Caco-2 (cell line): ENCODE measurements around the gene CREB5. TPM values are rescaled to one million over a fixed set of nuclear protein-coding genes. Genes with fewer than 3 reads are reported as not detected.

Experiments
- BruUV-seq: library from RNA; stranded (reverse); fragments of 400-500 nt; replicated peaks from 2 replicates; lab custom pipeline; 2021; lab: Mats Ljungman, UMichigan
- CTCF ChIA-PET: fragments of 300-600 bp; sonication (Branson Sonifier 250); formaldehyde crosslinking; loops from one replicate; lab custom pipeline; 2022; ENCODE audit warnings: antibody characterized with exemption; lab: Charles Lee
- POLR2A ChIA-PET: fragments of 300-600 bp; sonication (Branson Sonifier 250); formaldehyde crosslinking; loops from one replicate; lab custom pipeline; 2022; ENCODE audit warnings: antibody characterized with exemption; lab: Charles Lee
- DNase-seq, 2 experiments: peaks; one replicate each; pipeline versions ENCODE4 v3.0.0 to v3.0.0-alpha.2; 2020 to 2022
- H3K27me3 ChIP-seq: replicated peaks from 2 replicates; pipeline ENCODE4 v1.6.0; 2011; ENCODE audit warnings: low read length; ENCODE audit not compliant: control insufficient read depth, insufficient read depth
- H3K36me3 ChIP-seq: 2 replicates; pipeline ENCODE4 v1.5.1; 2011; ENCODE audit warnings: low read length; ENCODE audit not compliant: control insufficient read depth, insufficient read depth
- H3K4me1 ChIP-seq: fragments of 250-450 bp; sonication (Bioruptor Pico); 2 replicates; pipeline ENCODE4 v1.5.1; 2020; ENCODE audit warnings: mild to moderate bottlenecking
- H3K4me3 ChIP-seq: 2 replicates; pipeline ENCODE4 v1.5.1; 2011; ENCODE audit warnings: low read depth, mild to moderate bottlenecking, control low read depth, low read length
- H3K9me3 ChIP-seq: fragments of 250-450 bp; sonication (Bioruptor Pico); 2 replicates; pipeline ENCODE4 v1.5.1; 2020; ENCODE audit warnings: mild to moderate bottlenecking, moderate library complexity
- H3K27ac Mint-ChIP-seq: one replicate; pipeline ENCODE4 v1.8.0; 2022; ENCODE audit warnings: mixed read lengths; ENCODE audit not compliant: unreplicated experiment
- H3K27me3 Mint-ChIP-seq: one replicate; pipeline ENCODE4 v1.8.0; 2022; ENCODE audit warnings: mixed read lengths; ENCODE audit not compliant: insufficient read depth, unreplicated experiment
- H3K36me3 Mint-ChIP-seq: one replicate; pipeline ENCODE4 v1.8.0; 2022; ENCODE audit warnings: mild to moderate bottlenecking, mixed read lengths; ENCODE audit not compliant: insufficient read depth, unreplicated experiment
- H3K4me1 Mint-ChIP-seq: one replicate; pipeline ENCODE4 v1.8.0; 2022; ENCODE audit warnings: low read depth, mixed read lengths; ENCODE audit not compliant: unreplicated experiment
- H3K4me3 Mint-ChIP-seq: one replicate; pipeline ENCODE4 v1.8.0; 2022; ENCODE audit warnings: mild to moderate bottlenecking, moderate library complexity, mixed read lengths; ENCODE audit not compliant: unreplicated experiment
- H3K9me3 Mint-ChIP-seq: one replicate; pipeline ENCODE4 v1.8.0; 2022; ENCODE audit warnings: mixed read lengths; ENCODE audit not compliant: unreplicated experiment
- intact Hi-C: fragments of 100-400 bp; cut with micrococcal nuclease; formaldehyde crosslinking; loops from one replicate; pipeline ENCODE4 v1.10.0; 2022; ENCODE audit not compliant: unreplicated experiment
- total RNA-seq: library from RNA; stranded (reverse); gene quantifications from 2 replicates; pipeline ENCODE4 v1.2.3, GENCODE V29; 2022
- TF ChIP-seq, protein P1 (sequence below), 2 experiments: fragments of 200-600 bp in 1 of 2; IDR thresholded peaks; 1 replicate in 1 of 2; 2 replicates in 1 of 2; pipeline versions ENCODE4 v1.5.1 to v1.8.0; 2011 to 2022; ENCODE audit warnings: antibody characterized with exemption in 1 of 2, control low read depth in 1 of 2, inconsistent platforms in 1 of 2, low read depth in 1 of 2, low read length in 1 of 2, mild to moderate bottlenecking in 1 of 2, moderate library complexity in 1 of 2; ENCODE audit not compliant: insufficient read depth in 1 of 2, severe bottlenecking in 1 of 2, unreplicated experiment in 1 of 2

CREB5 gene
- total RNA-seq, 1 experiment from 2014 or later, result 9.1 TPM

GRCh38 chr7:28532181-28532580 lies 119.9 kb downstream of the CREB5 start:
- no peak overlapping the region for H3K27ac Mint-ChIP-seq
- H3K4me3 Mint-ChIP-seq, result no peak overlapping the region
- H3K9me3 ChIP-seq, result no peaks in the 10 kb centered on the region
- no peaks in the 10 kb centered on the region for H3K9me3 Mint-ChIP-seq
- intact Hi-C loops, result loop anchor here (10.0 kb wide), 1 partner anchor 57 kb away; no protein-coding TSS in a partner anchor
- TF ChIP-seq, protein P1, sequence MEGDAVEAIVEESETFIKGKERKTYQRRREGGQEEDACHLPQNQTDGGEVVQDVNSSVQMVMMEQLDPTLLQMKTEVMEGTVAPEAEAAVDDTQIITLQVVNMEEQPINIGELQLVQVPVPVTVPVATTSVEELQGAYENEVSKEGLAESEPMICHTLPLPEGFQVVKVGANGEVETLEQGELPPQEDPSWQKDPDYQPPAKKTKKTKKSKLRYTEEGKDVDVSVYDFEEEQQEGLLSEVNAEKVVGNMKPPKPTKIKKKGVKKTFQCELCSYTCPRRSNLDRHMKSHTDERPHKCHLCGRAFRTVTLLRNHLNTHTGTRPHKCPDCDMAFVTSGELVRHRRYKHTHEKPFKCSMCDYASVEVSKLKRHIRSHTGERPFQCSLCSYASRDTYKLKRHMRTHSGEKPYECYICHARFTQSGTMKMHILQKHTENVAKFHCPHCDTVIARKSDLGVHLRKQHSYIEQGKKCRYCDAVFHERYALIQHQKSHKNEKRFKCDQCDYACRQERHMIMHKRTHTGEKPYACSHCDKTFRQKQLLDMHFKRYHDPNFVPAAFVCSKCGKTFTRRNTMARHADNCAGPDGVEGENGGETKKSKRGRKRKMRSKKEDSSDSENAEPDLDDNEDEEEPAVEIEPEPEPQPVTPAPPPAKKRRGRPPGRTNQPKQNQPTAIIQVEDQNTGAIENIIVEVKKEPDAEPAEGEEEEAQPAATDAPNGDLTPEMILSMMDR (IDR thresholded peaks at IDR 0.05; ENCODE audit: insufficient read depth in 1 of 2, low read depth in 1 of 2, low read length in 1 of 2, severe bottlenecking in 1 of 2, unreplicated experiment in 1 of 2), result no peak
- ChIA-PET POLR2A (no interaction called here), CTCF (no interaction called here)
- H3K36me3 ChIP-seq, result no peaks in the 10 kb centered on the region
- no peaks in the 10 kb centered on the region for H3K36me3 Mint-ChIP-seq
- no peaks in the 10 kb centered on the region for H3K27me3 Mint-ChIP-seq
- H3K4me1 ChIP-seq, result peaks cover 27% of the 10 kb centered on the region
- no peak overlapping the region for H3K4me3 ChIP-seq
- H3K4me1 Mint-ChIP-seq, result peaks cover 28% of the 10 kb centered on the region
- no peaks in the 10 kb centered on the region for H3K27me3 ChIP-seq
- no TSS peak for BruUV-seq
- no peak for DNase-seq

DNA sequence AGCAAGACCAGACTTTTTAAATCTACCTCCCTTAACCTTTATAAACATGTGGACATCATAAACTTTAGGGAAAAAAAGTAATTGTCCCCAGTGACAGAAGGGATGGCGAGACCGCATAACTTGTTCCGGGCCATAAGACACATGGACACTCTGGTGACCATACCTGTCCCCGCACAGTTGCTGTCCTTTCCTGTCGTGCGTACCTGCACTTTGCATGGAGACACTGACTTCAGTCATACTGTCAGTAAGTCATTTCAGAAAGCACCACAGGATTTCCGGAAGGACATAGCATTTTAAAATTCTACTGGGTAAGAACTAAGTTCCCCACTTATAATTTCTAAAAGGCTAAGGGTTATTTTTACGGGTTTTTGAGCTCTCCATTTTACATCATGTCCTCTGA lies 120.9 kb downstream of the CREB5 start:
- H3K36me3 ChIP-seq, result no peaks in the 10 kb centered on the region
- H3K27me3 ChIP-seq, result no peaks in the 10 kb centered on the region
- POLR2A ChIA-PET, result no interaction called here
- intact Hi-C loops, result loop anchor here (10.0 kb wide), 1 partner anchor 58 kb away; no protein-coding TSS in a partner anchor
- Mint-ChIP-seq H3K27ac (no peak overlapping the region), H3K27me3 (no peaks in the 10 kb centered on the region), H3K36me3 (no peaks in the 10 kb centered on the region), H3K9me3 (no peaks in the 10 kb centered on the region), H3K4me3 (no peak overlapping the region), H3K4me1 (peaks cover 28% of the 10 kb centered on the region)
- no TSS peak for BruUV-seq
- TF ChIP-seq, protein P1 (IDR thresholded peaks at IDR 0.05; ENCODE audit: insufficient read depth in 1 of 2, low read depth in 1 of 2, low read length in 1 of 2, severe bottlenecking in 1 of 2, unreplicated experiment in 1 of 2), result no peak
- peaks cover 27% of the 10 kb centered on the region for H3K4me1 ChIP-seq
- no peak overlapping the region for H3K4me3 ChIP-seq
- no peak for DNase-seq
- CTCF ChIA-PET, result no interaction called here
- no peaks in the 10 kb centered on the region for H3K9me3 ChIP-seq

DNA sequence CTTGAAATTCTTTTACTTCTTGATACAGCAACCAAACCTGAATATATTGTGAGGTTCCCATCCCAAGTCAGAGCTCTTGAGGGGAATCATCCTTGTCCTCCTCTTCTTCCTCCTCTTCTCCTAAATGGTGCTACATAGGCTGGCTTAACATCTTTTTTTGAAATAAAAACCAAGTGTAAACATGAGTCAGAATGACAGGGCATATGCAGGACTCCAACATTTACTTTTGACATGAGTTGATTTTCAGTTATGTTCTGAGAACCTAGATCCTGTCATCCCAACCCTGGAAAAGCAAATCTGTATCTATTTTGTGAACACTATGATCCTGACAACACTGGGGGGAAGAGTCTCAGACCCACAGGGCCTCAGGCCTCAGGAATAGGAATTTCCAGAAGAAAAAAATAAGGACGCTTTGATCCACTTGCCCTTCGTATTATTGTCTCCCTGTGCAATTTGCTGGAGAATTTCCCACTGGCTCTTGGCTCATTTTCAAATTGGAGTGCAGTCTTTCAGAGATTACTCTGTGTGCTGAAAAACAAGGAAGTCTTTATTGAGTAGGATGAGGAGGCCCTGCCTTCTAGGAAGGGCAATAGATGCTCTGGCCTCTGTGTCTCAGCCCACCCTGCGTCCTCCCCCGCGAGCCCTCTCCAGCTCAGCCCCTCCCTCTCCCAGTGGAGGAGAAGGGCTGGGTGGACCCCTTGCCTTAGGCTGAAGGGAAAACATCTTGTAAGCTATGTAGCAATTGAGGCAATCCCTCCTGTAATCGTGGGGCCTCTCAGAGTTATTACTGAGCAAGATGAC lies 121.6 kb downstream of the CREB5 start:
- no peaks in the 10 kb centered on the region for H3K27me3 Mint-ChIP-seq
- ChIA-PET POLR2A (no interaction called here), CTCF (no interaction called here)
- no peak overlapping the region for H3K4me3 ChIP-seq
- no peak for DNase-seq
- TF ChIP-seq, protein P1 (IDR thresholded peaks at IDR 0.05; ENCODE audit: insufficient read depth in 1 of 2, low read depth in 1 of 2, low read length in 1 of 2, severe bottlenecking in 1 of 2, unreplicated experiment in 1 of 2), result no peak
- no peaks in the 10 kb centered on the region for H3K9me3 ChIP-seq
- H3K27ac Mint-ChIP-seq, result no peak overlapping the region
- no peaks in the 10 kb centered on the region for H3K27me3 ChIP-seq
- intact Hi-C loops, result loop anchor here (10.0 kb wide), 1 partner anchor 59 kb away; no protein-coding TSS in a partner anchor
- H3K4me1 Mint-ChIP-seq, result peaks cover 28% of the 10 kb centered on the region
- no peaks in the 10 kb centered on the region for H3K9me3 Mint-ChIP-seq
- no peak overlapping the region for H3K4me3 Mint-ChIP-seq
- no peaks in the 10 kb centered on the region for H3K36me3 ChIP-seq
- no TSS peak for BruUV-seq
- peaks cover 27% of the 10 kb centered on the region for H3K4me1 ChIP-seq
- no peaks in the 10 kb centered on the region for H3K36me3 Mint-ChIP-seq
